Pancreas (tissue), 10 donors: ENCODE data around the gene RAB40C. TPM values are rescaled to one million over a fixed set of nuclear protein-coding genes. Genes with fewer than 3 reads are reported as not detected.

Source experiments
- ATAC-seq, 4 donors: fragments of 200-7000 bp; cut with Tn5 transposase; one replicate each; pipeline versions ENCODE4 v1.8.0 to v1.9.1; 2020; ENCODE audit warnings: mild to moderate bottlenecking in 4 of 4, moderate library complexity in 4 of 4
- DNase-seq, 6 donors: peaks; one replicate each; pipeline ENCODE4 v3.0.0-alpha.2; 2020
- FAIRE-seq: peaks from 2 replicates; lab custom pipeline; 2012; peaks lifted over from hg19 to GRCh38; lab: Jason Lieb, UNC
- H3K27ac ChIP-seq, 4 donors: fragments of 200-600 bp; sonication (generic); 1 replicate in 3 of 4; 2 replicates in 1 of 4; pipeline versions ENCODE4 v1.5.0 to v1.8.0; 2020
- H3K27me3 ChIP-seq, 4 donors: fragments of 200-600 bp; one replicate each; pipeline ENCODE4 v1.8.0; 2021
- H3K36me3 ChIP-seq, 3 donors: fragments of 200-600 bp; sonication (generic) in 1 of 3; one replicate each; pipeline versions ENCODE4 v1.5.0 to v1.8.0; 2020 to 2021
- H3K4me1 ChIP-seq, 3 donors: fragments of 200-600 bp; one replicate each; pipeline ENCODE4 v1.8.0; 2021
- H3K4me3 ChIP-seq, 4 donors: fragments of 200-600 bp; sonication (generic) in 2 of 4; one replicate each; pipeline versions ENCODE4 v1.5.0 to v1.8.0; 2020 to 2021
- H3K9me3 ChIP-seq, 4 donors: fragments of 200-600 bp; one replicate each; pipeline ENCODE4 v1.8.0; 2021
- CTCF ChIP-seq, 4 donors: fragments of 200-600 bp; sonication (generic) in 3 of 4; IDR thresholded peaks; one replicate each; pipeline versions ENCODE4 v1.5.0 to v1.8.0; 2021; ENCODE audit warnings: antibody characterized with exemption in 4 of 4
- WGBS, 2 donors: extraction: QIAGEN DNeasy Blood & Tissue Kit; methylation state at CpG; one replicate each; pipeline ENCODE4 v1.1.7; 2013; 5-methylcytosine and 5-hydroxymethylcytosine counted together
- intact Hi-C, 3 donors: fragments of 100-400 bp; cut with DNase I; formaldehyde crosslinking; loops; one replicate each; pipeline versions ENCODE4 v1.11.1 to v1.14.2; 2022
- polyA plus RNA-seq, 2 donors: library from polyadenylated mRNA; stranded (reverse); fragments of 200-250 nt; gene quantifications; one replicate each; pipeline ENCODE4 v1.2.3, GENCODE V29; 2013
- total RNA-seq, 6 donors: library from RNA; stranded (reverse); fragmentation: NEBNext Ultra II Directional in 4 of 6; extraction: Animal tissue kit (Norgen Biotek cat#: 25700) in 4 of 6; gene quantifications; one replicate each; pipeline versions ENCODE4 v1.2.1 to v1.2.4, GENCODE V29; 2021 to 2023
- donor health status: healthy with polysubstance abuse.
- donor health status: DM: no; HTN: no; CAD: no; lungs with moderate emphysema.
- donor health status: DM: no; HTN: no; CAD: no.
- donor health status: control.
- donor health status: control.
- donor health status: Bipolar disorder and iron deficiency.
- donor health status: DM: yes; HTN: yes; CAD: no.
- donor health status: DM: no; HTN: no; CAD: no.
- donor health status: DM: no; HTN: no; CAD: no.
- donor health status: DM: yes; HTN: yes; CAD: no.

The RAB40C gene
- total and polyA plus RNA-seq, 8 donors = 19.4 to 71.4 (median 33.8) TPM

GRCh38 chr16:569445-570254 lies 20.2 kb upstream of the RAB40C start, which contains the start of gene PIGQ:
Gene PIGQ, plus strand, starts transcription at chr16:569968. Its CDS starts 4,107 bp downstream, at chr16:574075.
- ATAC-seq = peak; percentile 78 to 84 (median 81)
- peak within 1 kb of the TSS; percentile 53 to 87 (median 84) for H3K4me3 ChIP-seq
- H3K36me3 ChIP-seq = peaks cover 0 to 3% (median 0%) of the 10 kb centered on the region in 3 donors
- no peaks in the 10 kb centered on the region for H3K9me3 ChIP-seq
- H3K4me1 ChIP-seq = peaks cover 0 to 5% (median 3%) of the 10 kb centered on the region in 3 donors
- H3K27ac ChIP-seq = peak within 1 kb of the TSS; percentile 42 to 77 (median 56)
- FAIRE-seq = no peak
- intact Hi-C loops = no loop called here
- peak in 5 of 6 donors; percentile 67 to 85 (median 76) for DNase-seq
- 1 to 3% methylated on average over 28 to 87 of the region's 87 CpGs for WGBS, 2 donors
- H3K27me3 ChIP-seq = no peaks in the 10 kb centered on the region
- TF ChIP-seq CTCF (IDR thresholded peaks at IDR 0.05) = no peak

- ATAC-seq = no peak
- peaks cover 0 to 5% (median 3%) of the 10 kb centered on the region in 3 donors for H3K4me1 ChIP-seq
- no peak overlapping the region for H3K4me3 ChIP-seq
- no peaks in the 10 kb centered on the region for H3K27me3 ChIP-seq
- peaks cover 0 to 7% (median 0%) of the 10 kb centered on the region in 3 donors for H3K36me3 ChIP-seq
- intact Hi-C loops = no loop called here
- WGBS, 2 donors = 82 to 88% methylated on average over 24 to 27 of the region's 27 CpGs
- no peak for TF ChIP-seq CTCF (IDR thresholded peaks at IDR 0.05)
- no peak for DNase-seq
- H3K27ac ChIP-seq = no peak overlapping the region
- H3K9me3 ChIP-seq = no peaks in the 10 kb centered on the region
- no peak for FAIRE-seq
Observed at GRCh38 chr16:572865-573650, 16.8 kb upstream of the RAB40C start.

- DNase-seq (no peak), ATAC-seq (no peak), FAIRE-seq (no peak)
- Histone ChIP-seq H3K36me3 (peaks cover 0 to 7% (median 0%) of the 10 kb centered on the region in 3 donors), H3K27me3 (no peaks in the 10 kb centered on the region), H3K27ac (no peak overlapping the region), H3K4me1 (peaks cover 0 to 1% (median 1%) of the 10 kb centered on the region in 3 donors), H3K4me3 (no peak overlapping the region), H3K9me3 (no peaks in the 10 kb centered on the region)
- TF ChIP-seq CTCF (IDR thresholded peaks at IDR 0.05) = no peak
- 93% methylated on average over 44 to 46 of the region's 46 CpGs for WGBS, 2 donors
- intact Hi-C loops = no loop called here
Observed at GRCh38 chr16:574021-574760, 15.7 kb upstream of the RAB40C start.

- DNase-seq = no peak
- H3K27me3 ChIP-seq = no peaks in the 10 kb centered on the region
- no peak overlapping the region for H3K4me3 ChIP-seq
- ATAC-seq = no peak
- peaks cover 0 to 10% (median 7%) of the 10 kb centered on the region in 3 donors for H3K4me1 ChIP-seq
- intact Hi-C loops = loop anchor here in 1 of 3 donors (5.0 kb wide), 1 partner anchor 87 kb away; no protein-coding TSS in a partner anchor
- no peaks in the 10 kb centered on the region for H3K9me3 ChIP-seq
- H3K36me3 ChIP-seq = peaks cover 0 to 7% (median 0%) of the 10 kb centered on the region in 3 donors
- 86 to 90% methylated on average over 36 of the region's 36 CpGs for WGBS, 2 donors
- H3K27ac ChIP-seq = no peak overlapping the region
- FAIRE-seq = no peak
- no peak for TF ChIP-seq CTCF (IDR thresholded peaks at IDR 0.05)
Observed at GRCh38 chr16:575354-576196, 14.3 kb upstream of the RAB40C start.
